Measurements from ENCODE around the gene NCOA7.
"Not testable (repeated sequence)": the region's sequence is repeated elsewhere in the genome, so short reads cannot be mapped to it uniquely, and the experiment has no call there.

The NCOA7 gene

GRCh38 chr6:125924697-125925358, 134.1 kb downstream of the NCOA7 start:
- no peak for DNase-seq

- no peak for DNase-seq
Measured at GRCh38 chr6:125926711-125927110, 136.0 kb downstream of the NCOA7 start.

GRCh38 chr6:125927761-125928160, 137.0 kb downstream of the NCOA7 start:
- no peak for DNase-seq

DNA sequence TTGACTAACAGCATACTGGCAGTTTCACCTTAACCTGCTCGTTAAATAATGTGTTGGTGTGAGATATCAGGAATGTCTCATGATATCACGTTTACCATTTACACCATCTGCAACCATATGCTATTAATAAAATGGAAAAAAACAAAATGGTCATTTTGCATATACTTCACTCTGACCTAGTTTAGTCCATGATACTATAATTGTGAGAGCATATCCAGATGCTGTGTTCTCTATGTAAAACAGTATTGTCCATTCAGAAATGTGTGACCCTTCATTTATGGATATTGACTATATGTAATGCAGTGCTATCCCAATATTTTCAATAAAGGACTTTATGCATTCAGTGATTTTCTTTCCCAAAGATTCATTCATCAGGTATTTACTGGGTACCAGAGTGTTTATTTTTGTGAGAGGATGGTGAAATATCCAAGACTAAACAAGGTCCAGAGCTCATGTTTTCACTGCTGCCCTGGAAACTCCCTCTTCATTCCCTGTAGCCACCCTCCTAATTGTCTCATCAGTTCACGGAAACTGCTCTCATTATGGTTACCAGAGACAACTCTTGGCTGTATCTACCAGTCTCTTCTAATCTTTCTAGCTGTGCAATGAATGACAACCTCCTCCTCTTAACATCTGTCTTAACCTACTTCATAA, 140.1 kb downstream of the NCOA7 start:
- no peak for DNase-seq

DNA sequence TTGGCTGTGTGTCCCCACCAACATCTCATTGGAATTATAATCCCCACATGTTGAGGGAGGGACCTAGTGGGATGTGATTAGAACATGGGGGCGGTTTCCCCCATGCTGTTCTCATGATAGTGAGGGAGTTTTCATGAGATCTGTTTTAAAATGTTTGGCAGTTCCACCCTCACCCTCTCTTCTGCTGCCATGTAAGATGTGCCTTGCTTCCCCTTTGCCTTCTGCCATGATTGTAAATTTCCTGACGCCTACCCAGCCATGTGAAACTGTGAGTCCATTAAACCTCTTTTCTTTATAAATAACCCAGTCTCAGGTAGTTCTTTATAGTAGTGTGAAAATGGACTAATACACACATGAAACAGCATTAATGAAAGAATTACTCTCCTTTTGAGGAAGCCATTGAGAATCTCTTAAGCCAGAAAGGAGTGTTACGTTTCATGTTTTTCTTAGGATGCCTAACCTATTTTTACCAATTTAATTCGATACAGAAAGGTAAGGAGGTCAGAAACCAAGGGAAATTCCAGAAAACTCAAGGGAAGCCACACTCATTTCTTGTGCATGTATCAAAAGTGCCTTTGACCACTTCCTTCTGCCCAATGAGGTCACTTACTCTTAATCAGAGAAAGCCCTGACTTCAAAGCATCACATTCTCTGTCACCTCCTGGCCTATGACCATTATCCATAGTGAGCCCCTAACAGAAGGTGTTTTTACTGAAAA, 141.1 kb downstream of the NCOA7 start:
- DNase-seq = no peak

GRCh38 chr6:125932451-125932795, 141.7 kb downstream of the NCOA7 start:
- no peak for DNase-seq

- DNase-seq = not testable (repeated sequence)
Measured at GRCh38 chr6:125935520-125935919, 144.8 kb downstream of the NCOA7 start.

DNA sequence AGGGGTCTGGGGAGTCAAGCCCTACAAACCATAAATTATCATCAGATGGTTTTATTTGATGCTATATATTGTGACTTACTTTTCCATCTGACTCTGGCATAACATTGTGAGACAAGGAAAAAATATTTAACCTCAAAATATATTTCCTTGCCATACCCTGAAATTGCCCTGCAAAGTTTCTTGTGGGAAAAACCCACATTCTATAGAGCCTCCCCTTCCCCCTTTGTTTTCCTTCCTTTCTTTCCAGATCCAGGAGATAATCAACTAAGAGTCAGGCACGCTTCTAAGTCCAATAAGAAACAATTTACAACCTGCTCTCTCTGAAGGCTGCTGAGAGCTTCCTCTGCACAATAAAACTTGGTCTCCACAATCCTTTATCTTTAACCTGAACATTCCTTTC, 148.3 kb downstream of the NCOA7 start:
- DNase-seq = no peak

DNA sequence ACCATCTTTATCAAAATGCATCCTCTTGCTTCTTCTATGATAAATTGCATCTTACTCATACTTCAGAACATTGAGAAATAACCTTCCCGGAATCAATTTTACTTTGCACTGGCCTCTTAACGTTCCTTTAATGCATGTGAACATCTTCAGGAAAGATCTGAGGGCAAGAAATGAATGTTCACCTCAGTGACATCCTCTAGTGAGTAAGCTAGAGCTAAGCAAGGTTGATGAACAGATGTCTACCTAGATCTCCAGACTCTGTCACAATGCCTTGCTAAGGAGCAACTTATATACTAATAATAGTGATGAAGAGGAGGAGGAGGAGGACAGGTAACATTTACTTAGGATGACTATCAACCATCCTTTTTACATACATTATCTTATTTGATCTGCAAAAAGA, 149.0 kb downstream of the NCOA7 start:
- DNase-seq = no peak

GRCh38 chr6:125940247-125941041, 149.7 kb downstream of the NCOA7 start:
- DNase-seq = no peak

DNA sequence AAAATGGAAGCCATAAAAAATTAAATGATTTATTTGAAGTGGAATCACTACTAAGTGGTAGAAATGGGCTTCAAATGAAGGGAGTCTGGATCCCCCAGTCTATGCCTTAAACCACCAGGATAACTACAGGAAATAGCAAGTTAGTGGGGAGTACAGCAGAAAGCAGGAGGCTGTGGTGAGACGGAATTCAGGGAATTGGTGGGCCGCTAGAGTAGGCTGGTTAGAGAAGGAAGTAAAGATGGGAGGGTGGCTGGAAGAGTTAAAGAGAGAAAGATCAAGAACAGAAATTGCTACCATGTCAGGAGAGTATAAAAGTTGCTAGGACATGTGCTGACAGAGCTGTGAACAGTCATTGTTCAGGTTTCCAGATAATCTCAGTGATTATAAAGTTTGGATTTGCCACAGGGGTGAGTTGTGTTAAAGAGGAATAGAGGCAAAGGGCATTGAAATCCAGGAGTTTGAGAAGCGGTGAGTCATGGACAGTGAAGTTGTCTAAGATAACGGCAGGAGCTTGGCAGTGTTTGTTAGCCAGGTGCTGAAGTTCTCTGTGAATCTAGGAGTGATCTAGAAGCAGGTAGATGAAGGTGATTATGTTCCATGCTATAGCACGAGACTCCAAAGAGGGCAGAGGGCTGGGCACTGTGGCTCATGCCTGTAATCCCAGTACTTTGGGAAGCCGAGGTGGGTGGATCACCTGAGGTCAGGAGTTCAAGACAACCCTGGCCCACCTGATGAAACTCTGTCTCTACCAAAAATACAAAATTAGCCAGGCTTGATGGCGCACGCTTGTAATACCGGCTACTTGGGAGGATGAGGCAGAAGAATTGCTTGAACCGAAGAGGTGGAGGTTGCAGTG, 152.1 kb downstream of the NCOA7 start:
- DNase-seq = no peak

DNA sequence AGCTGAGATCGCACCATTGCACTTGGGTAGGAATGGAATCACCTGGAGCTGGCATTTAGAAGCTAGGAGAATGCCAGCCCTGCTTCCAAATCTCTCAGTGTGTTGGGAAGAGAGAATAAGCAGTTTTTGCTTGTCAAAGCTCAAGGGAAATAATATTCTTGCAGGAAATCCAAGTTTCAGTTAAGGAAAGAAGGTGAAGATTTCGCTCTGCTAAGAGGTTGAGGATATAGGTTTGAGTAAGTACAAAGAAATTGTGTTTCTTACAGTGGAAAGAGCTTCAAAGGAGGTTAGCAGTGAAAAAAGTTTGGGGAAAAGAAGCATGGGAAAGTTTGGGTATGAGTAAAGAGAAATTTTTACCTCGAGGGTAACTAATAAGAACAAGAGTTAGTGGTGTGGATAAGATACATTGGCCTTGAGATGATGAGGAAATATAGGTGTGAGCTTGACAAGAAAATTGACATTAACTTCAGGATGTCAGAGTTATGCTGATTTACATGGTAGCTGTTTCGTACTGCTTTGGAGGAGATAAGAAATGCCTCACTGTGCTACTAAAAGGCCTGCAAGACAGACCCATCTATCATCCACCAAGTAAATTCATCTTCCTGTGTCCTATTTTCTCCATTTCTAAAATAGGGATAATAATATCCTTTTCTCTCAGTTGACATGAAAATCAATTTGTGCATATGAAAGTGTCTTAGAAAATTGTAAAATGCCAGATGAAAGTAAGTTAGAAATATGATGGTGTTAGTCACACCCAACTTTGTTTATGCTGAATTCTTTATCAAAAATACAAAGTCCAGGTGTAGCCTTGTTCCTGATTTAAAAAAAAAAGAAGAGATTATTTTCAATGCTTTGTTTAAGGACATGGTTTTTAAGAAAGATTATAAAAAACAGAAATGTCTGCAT, 153.0 kb downstream of the NCOA7 start:
- DNase-seq = no peak

DNA sequence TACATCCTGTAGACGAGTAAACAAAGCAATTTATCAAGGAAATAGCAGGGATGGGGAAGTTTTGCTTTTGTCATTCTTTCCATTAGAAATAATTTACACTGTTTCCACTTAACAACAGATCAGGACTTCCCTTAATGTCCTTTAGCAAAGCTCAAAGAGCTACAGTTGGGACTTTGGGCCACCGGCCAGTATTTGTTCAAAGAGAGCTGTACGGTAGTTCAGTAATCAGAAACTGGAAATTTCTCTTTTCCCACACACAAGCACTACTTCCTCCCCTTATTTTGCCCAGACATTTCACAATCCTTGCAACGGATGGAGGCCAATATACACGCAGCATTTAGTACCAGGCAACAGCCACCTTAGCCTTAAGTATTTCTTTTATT, 153.7 kb downstream of the NCOA7 start:
- DNase-seq = no peak

- no peak for DNase-seq
Measured at GRCh38 chr6:125944896-125945295, 154.1 kb downstream of the NCOA7 start.

DNA sequence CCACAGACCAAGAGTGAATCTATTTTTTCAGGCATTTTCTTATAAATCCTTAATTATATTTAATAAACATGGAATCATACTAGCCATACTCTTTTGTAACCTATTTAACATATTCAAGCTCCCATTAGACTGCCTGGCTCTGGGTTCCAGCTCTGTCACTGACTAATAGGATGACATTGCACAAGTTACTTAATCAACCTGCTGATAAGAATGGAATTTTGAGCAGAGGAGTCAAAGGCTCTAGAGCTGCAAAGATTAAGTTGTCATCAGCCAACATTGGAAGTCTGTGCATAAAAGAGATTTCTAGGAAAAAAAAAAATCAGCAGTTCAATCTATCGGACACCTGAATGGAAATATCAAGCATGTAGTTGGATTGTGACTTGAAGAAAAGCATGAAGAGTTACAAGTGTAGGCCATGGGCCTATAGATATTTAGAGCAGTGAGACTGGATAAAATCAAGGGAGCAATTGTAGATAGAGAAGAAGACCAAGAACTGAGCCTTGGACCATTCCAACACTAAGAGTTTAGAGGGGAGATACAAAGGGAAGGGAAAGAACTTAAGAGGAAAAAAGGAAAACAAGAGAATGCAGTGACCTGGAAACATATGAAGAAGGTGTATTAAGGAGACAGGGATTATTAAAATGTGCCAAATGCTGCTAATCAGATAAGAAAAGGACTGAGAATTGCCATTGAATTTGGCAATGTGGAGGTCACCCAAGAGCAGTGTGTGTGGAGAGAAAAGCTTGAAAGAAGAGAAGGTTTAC, 154.8 kb downstream of the NCOA7 start:
- no peak for DNase-seq

DNA sequence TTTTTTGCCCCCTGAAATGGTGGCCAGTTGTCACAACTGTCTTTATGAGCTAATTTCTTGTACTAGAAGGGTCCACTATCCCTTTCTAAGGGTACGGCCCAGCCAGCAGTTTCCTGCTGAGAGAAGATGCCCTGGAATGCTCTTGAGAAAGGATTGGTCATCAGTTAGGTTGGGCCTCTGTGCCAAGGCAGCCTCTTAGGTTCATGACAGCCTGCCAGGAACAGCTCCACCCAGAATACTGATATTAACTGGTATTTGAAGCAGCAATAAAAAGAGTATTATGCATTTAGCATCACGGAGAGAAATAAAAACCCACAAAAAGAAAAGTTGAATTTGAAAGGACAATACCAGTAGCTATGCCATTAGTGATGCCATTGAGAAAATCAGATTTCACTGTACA, 156.9 kb downstream of the NCOA7 start:
- no peak for DNase-seq

DNA sequence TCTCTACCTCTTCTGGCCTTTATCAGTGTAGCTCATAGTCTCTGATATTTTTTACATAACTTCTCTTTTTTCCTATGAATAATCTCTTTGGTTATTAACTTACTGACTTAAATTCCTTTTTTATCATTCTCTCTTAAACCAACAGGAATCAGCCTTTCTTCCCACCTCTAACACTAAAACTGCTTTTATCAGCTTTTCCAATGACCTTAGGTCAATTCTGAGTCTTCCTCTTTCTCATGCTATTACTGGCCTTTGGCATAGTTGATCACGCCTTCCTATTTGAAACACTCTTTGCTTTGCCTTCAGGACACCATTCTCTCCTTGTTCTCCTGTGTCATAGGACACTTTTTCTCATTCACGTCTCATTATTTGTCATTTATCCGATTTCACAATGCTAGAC, 157.7 kb downstream of the NCOA7 start:
- no peak for DNase-seq

- DNase-seq = no peak
Measured at GRCh38 chr6:125949069-125949468, 158.3 kb downstream of the NCOA7 start.

- DNase-seq = no peak
Measured at GRCh38 chr6:125950293-125950692, 159.5 kb downstream of the NCOA7 start.

DNA sequence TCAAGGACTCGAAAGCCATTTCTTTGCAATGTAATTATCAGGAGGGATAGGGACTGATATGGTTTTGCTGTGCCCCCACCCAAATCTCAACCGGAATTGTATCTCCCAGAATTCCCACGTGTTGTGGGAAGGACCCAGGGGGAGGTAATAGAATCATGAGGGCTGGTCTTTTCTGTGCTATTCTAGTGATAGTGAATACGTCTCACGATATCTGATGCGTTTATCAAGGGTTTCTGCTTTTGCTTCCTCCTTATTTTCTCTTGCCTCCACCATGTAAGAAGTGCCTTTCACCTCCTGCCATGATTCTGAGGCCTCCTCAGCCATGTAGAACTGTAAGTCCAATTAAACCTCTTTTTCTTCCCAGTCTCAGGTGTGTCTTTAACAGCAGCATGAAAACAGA, 160.0 kb downstream of the NCOA7 start:
- DNase-seq = not testable (repeated sequence)

GRCh38 chr6:125951323-125951722, 160.6 kb downstream of the NCOA7 start:
- DNase-seq = no peak

Measured in cortex of kidney (tissue), 1 donor.